ENCODE results near the gene METTL9.

GRCh38 chr16:21654466-21654865 is 55.1 kb downstream of the METTL9 start:
- TF ChIP-seq, protein P1, sequence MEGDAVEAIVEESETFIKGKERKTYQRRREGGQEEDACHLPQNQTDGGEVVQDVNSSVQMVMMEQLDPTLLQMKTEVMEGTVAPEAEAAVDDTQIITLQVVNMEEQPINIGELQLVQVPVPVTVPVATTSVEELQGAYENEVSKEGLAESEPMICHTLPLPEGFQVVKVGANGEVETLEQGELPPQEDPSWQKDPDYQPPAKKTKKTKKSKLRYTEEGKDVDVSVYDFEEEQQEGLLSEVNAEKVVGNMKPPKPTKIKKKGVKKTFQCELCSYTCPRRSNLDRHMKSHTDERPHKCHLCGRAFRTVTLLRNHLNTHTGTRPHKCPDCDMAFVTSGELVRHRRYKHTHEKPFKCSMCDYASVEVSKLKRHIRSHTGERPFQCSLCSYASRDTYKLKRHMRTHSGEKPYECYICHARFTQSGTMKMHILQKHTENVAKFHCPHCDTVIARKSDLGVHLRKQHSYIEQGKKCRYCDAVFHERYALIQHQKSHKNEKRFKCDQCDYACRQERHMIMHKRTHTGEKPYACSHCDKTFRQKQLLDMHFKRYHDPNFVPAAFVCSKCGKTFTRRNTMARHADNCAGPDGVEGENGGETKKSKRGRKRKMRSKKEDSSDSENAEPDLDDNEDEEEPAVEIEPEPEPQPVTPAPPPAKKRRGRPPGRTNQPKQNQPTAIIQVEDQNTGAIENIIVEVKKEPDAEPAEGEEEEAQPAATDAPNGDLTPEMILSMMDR (IDR thresholded peaks at IDR 0.05): no peak
- TF ChIP-seq POLR2A (IDR thresholded peaks at IDR 0.05): no peak
- TF ChIP-seq POLR2AphosphoS5 (IDR thresholded peaks at IDR 0.05): no peak

All from gastroesophageal sphincter (tissue), 3 donors.